HS-27A (cell line): ENCODE data around the gene C19orf25.
"Not testable (repeated sequence)": the region's sequence is repeated elsewhere in the genome, so short reads cannot be mapped to it uniquely, and the experiment has no call there.

ENCODE experiments used
- DNase-seq: peaks from one replicate; pipeline ENCODE4 v3.0.0-alpha.2; 2012; ENCODE audit warnings: low read depth, missing footprints

C19orf25 gene

GRCh38 chr19:1478934-1479707 is at the start of gene C19orf25:
Gene C19orf25 (minus strand): TSS chr19:1479215. CDS start chr19:1478903, 312 bp downstream.
- DNase-seq = peak; percentile 79

- DNase-seq = no peak
Measured at GRCh38 chr19:1527650-1528309, 48.8 kb upstream of the C19orf25 start.

- DNase-seq = no peak
Measured at GRCh38 chr19:1526979-1527649, 48.1 kb upstream of the C19orf25 start.

- DNase-seq = no peak
Measured at GRCh38 chr19:1526066-1526778, 47.2 kb upstream of the C19orf25 start.

- DNase-seq = no peak
Measured at GRCh38 chr19:1525343-1525742, 46.3 kb upstream of the C19orf25 start.

GRCh38 chr19:1524972-1525325 is 45.9 kb upstream of the C19orf25 start:
- no peak for DNase-seq

GRCh38 chr19:1524287-1524971 is 45.4 kb upstream of the C19orf25 start:
- no peak for DNase-seq

- no peak for DNase-seq
Measured at GRCh38 chr19:1523412-1524286, 44.6 kb upstream of the C19orf25 start, which contains the start of gene PLK5. Gene PLK5 (plus strand): TSS chr19:1524077. CDS start chr19:1526997, 2,920 bp downstream.

- DNase-seq = no peak
Measured at GRCh38 chr19:1522838-1523237, 43.8 kb upstream of the C19orf25 start.

- DNase-seq = no peak
Measured at GRCh38 chr19:1522061-1522460, 43.0 kb upstream of the C19orf25 start.

GRCh38 chr19:1521636-1522035 is 42.6 kb upstream of the C19orf25 start:
- DNase-seq = no peak

- no peak for DNase-seq
Measured at GRCh38 chr19:1520203-1520780, 41.3 kb upstream of the C19orf25 start.

GRCh38 chr19:1519802-1520201 is 40.8 kb upstream of the C19orf25 start:
- not testable (repeated sequence) for DNase-seq

GRCh38 chr19:1518471-1518870 is 39.5 kb upstream of the C19orf25 start:
- no peak for DNase-seq

- no peak for DNase-seq
Measured at GRCh38 chr19:1516395-1516753, 37.4 kb upstream of the C19orf25 start.

- DNase-seq = no peak
Measured at GRCh38 chr19:1514986-1515721, 36.1 kb upstream of the C19orf25 start.

GRCh38 chr19:1514295-1514661 is 35.3 kb upstream of the C19orf25 start:
- no peak for DNase-seq

GRCh38 chr19:1513499-1514294 is 34.7 kb upstream of the C19orf25 start:
- no peak for DNase-seq
